HCT116 (cell line): Measurements from ENCODE around the gene KLK13. TPM values are rescaled to one million over a fixed set of nuclear protein-coding genes. Genes with fewer than 3 reads are reported as not detected.

Experiments
- ATAC-seq: fragments of 200-7000 bp; cut with Tn5 transposase; 2 replicates; pipeline ENCODE4 v1.9.1; 2020; ENCODE audit warnings: mild to moderate bottlenecking, moderate library complexity
- BruUV-seq: library from RNA; stranded (reverse); fragments of 400-500 nt; replicated peaks from 2 replicates; lab custom pipeline; 2021; lab: Mats Ljungman, UMichigan
- CTCF ChIA-PET: fragments of 300-600 bp; sonication (Branson Sonifier 250); formaldehyde crosslinking; loops from one replicate; lab custom pipeline; 2021; ENCODE audit warnings: antibody characterized with exemption; lab: Charles Lee
- POLR2A ChIA-PET: fragments of 300-600, 350-600 bp; sonication (Branson Sonifier 250); formaldehyde crosslinking; loops from one replicate; lab custom pipeline; 2021; ENCODE audit warnings: antibody characterized with exemption; lab: Charles Lee
- RAD21 ChIA-PET, 2 experiments: fragments of 300-600 bp; sonication (Branson Sonifier 250); formaldehyde crosslinking; loops; one replicate each; lab custom pipeline; 2023; ENCODE audit warnings: low total read pairs in 2 of 2; ENCODE audit not compliant: uncharacterized antibody in 2 of 2, unreplicated experiment in 2 of 2, low non-redundant PET in 1 of 2; lab: Charles Lee
- DNase-seq: peaks from one replicate; pipeline ENCODE4 v3.0.0-alpha.2; 2010; ENCODE audit warnings: low read depth, low spot score
- H2AFZ ChIP-seq: fragments of 200-600 bp; shearing (Covaris generic), sonication (generic); 2 replicates; pipeline ENCODE4 v1.6.1; 2017; ENCODE audit warnings: low read depth, mixed run types, mixed read lengths, antibody characterized with exemption, low read length; ENCODE audit not compliant: poor library complexity, severe bottlenecking
- H3K27ac ChIP-seq: 2 replicates; pipeline ENCODE4 v1.5.1; 2012; ENCODE audit warnings: low read depth, low read length
- H3K27me3 ChIP-seq: fragments of 200-600 bp; sonication (generic); 2 replicates; pipeline ENCODE4 v1.6.1; 2016; ENCODE audit warnings: mixed run types, low read length, mixed read lengths; ENCODE audit not compliant: insufficient read depth
- H3K36me3 ChIP-seq, 2 experiments: fragments of 200-500 bp in 1 of 2; fragments of 200-600 bp in 1 of 2; sonication (Bioruptor generic) in 1 of 2; sonication (generic) in 1 of 2; 2 replicates each; pipeline versions ENCODE4 v1.5.1 to v1.6.1; 2014 to 2016; ENCODE audit warnings: low read length in 2 of 2, inconsistent platforms in 1 of 2, mixed read lengths in 1 of 2, mixed run types in 1 of 2; ENCODE audit not compliant: insufficient read depth in 2 of 2, control insufficient read depth in 1 of 2
- H3K4me1 ChIP-seq, 2 experiments: fragments of 200-600 bp in 1 of 2; sonication (generic) in 1 of 2; 2 replicates each; pipeline versions ENCODE4 v1.5.1 to v1.6.1; 2012 to 2017; ENCODE audit warnings: low read length in 2 of 2, inconsistent platforms in 1 of 2, mild to moderate bottlenecking in 1 of 2, mixed read lengths in 1 of 2, mixed run types in 1 of 2, moderate library complexity in 1 of 2; ENCODE audit not compliant: insufficient read depth in 2 of 2, control insufficient read depth in 1 of 2
- H3K4me2 ChIP-seq: fragments of 200-600 bp; sonication (generic); 2 replicates; pipeline ENCODE4 v1.6.1; 2017; ENCODE audit warnings: mixed run types, low read length, mixed read lengths
- H3K4me3 ChIP-seq, 2 experiments: fragments of 200-600 bp in 1 of 2; sonication (generic) in 1 of 2; replicated peaks in 1 of 2; 2 replicates each; pipeline ENCODE4 v1.5.1; 2011 to 2016; ENCODE audit warnings: low read length in 2 of 2, control low read depth in 1 of 2, low read depth in 1 of 2, mild to moderate bottlenecking in 1 of 2, mixed read lengths in 1 of 2, mixed run types in 1 of 2
- H3K79me2 ChIP-seq: fragments of 200-600 bp; sonication (generic); 2 replicates; pipeline ENCODE4 v1.6.1; 2017; ENCODE audit warnings: mild to moderate bottlenecking, mixed run types, low read length, moderate library complexity, mixed read lengths; ENCODE audit not compliant: insufficient read depth
- H3K9ac ChIP-seq: fragments of 200-600 bp; sonication (generic); 2 replicates; pipeline ENCODE4 v1.6.1; 2016; ENCODE audit warnings: low read length, mixed read lengths
- H3K9me2 ChIP-seq: fragments of 200-600 bp; sonication (generic), shearing (Covaris generic); 2 replicates; pipeline ENCODE4 v1.6.1; 2017; ENCODE audit warnings: mixed run types, mild to moderate bottlenecking, moderate library complexity; ENCODE audit not compliant: insufficient read depth
- H3K9me3 ChIP-seq, 2 experiments: fragments of 200-500 bp in 1 of 2; fragments of 200-600 bp in 1 of 2; sonication (Bioruptor generic) in 1 of 2; sonication (generic) in 1 of 2; 2 replicates each; pipeline ENCODE4 v1.6.1; 2014 to 2017; ENCODE audit warnings: low read length in 2 of 2, mixed read lengths in 2 of 2, inconsistent platforms in 1 of 2, low read depth in 1 of 2, mild to moderate bottlenecking in 1 of 2, mixed run types in 1 of 2, moderate library complexity in 1 of 2; ENCODE audit not compliant: control insufficient read depth in 1 of 2, insufficient read depth in 1 of 2
- H4K20me1 ChIP-seq: fragments of 200-600 bp; sonication (generic), shearing (Covaris generic); 2 replicates; pipeline ENCODE4 v1.6.1; 2017; ENCODE audit warnings: mixed run types, mild to moderate bottlenecking, moderate library complexity; ENCODE audit not compliant: insufficient read depth
- ATF3 ChIP-seq: IDR thresholded peaks from 2 replicates; pipeline ENCODE4 v1.6.1; 2012
- CBX3 ChIP-seq: IDR thresholded peaks from 2 replicates; pipeline ENCODE4 v1.6.1; 2012; ENCODE audit warnings: low read depth
- ELF1 ChIP-seq: IDR thresholded peaks from 2 replicates; pipeline ENCODE4 v1.6.1; 2012; ENCODE audit warnings: low read depth, borderline replicate concordance
- EZH2 ChIP-seq: fragments of 200-600 bp; sonication (generic); IDR thresholded peaks from 2 replicates; pipeline ENCODE4 v1.6.1; 2017; ENCODE audit warnings: antibody characterized with exemption, mixed run types
- EZH2phosphoT487 ChIP-seq: fragments of 200-600 bp; IDR thresholded peaks from 2 replicates; pipeline ENCODE4 v1.6.1; 2018; ENCODE audit warnings: antibody characterized with exemption, borderline replicate concordance
- FOSL1 ChIP-seq: IDR thresholded peaks from 2 replicates; pipeline ENCODE4 v1.6.1; 2012; ENCODE audit warnings: low read depth
- JUND ChIP-seq: IDR thresholded peaks from 2 replicates; pipeline ENCODE4 v1.6.1; 2012
- MAX ChIP-seq: IDR thresholded peaks from 2 replicates; pipeline ENCODE4 v1.6.1; 2012
- POLR2A ChIP-seq: IDR thresholded peaks from 2 replicates; pipeline ENCODE4 v1.7.0; 2011; ENCODE audit warnings: borderline replicate concordance; ENCODE audit not compliant: insufficient read depth, insufficient read length; ENCODE audit errors: extremely low read depth
- POLR2AphosphoS5 ChIP-seq: IDR thresholded peaks from 2 replicates; pipeline ENCODE4 v1.6.1; 2011; ENCODE audit warnings: mild to moderate bottlenecking, low read depth, low read length, moderate library complexity
- RAD21 ChIP-seq: IDR thresholded peaks from 2 replicates; pipeline ENCODE4 v1.6.1; 2012; ENCODE audit warnings: low read depth, mild to moderate bottlenecking
- SIN3A ChIP-seq: IDR thresholded peaks from 2 replicates; pipeline ENCODE4 v1.6.1; 2012; ENCODE audit warnings: low read depth
- SP1 ChIP-seq: IDR thresholded peaks from 2 replicates; pipeline ENCODE4 v1.6.1; 2012; ENCODE audit warnings: low read depth
- TCF7L2 ChIP-seq: IDR thresholded peaks from 2 replicates; pipeline ENCODE4 v1.7.0; 2011; ENCODE audit warnings: borderline replicate concordance, inconsistent platforms; ENCODE audit not compliant: insufficient read depth, insufficient read length; ENCODE audit errors: extremely low read depth
- YY1 ChIP-seq: IDR thresholded peaks from 2 replicates; pipeline ENCODE4 v1.6.1; 2011; ENCODE audit warnings: low read length, low read depth, moderate library complexity, mild to moderate bottlenecking; ENCODE audit not compliant: insufficient replicate concordance; ENCODE audit errors: extremely low read depth
- ZBTB33 ChIP-seq: IDR thresholded peaks from 2 replicates; pipeline ENCODE4 v1.6.1; 2011; ENCODE audit warnings: mild to moderate bottlenecking, low read length, moderate library complexity; ENCODE audit not compliant: insufficient replicate concordance; ENCODE audit errors: extremely low read depth
- ZFX ChIP-seq: fragments of 450-650 bp; IDR thresholded peaks from 2 replicates; pipeline ENCODE4 v1.6.1; 2017
- ZNF274 ChIP-seq: fragments of 200-500 bp; sonication (Bioruptor generic); IDR thresholded peaks from 2 replicates; pipeline ENCODE4 v1.6.1; 2014; ENCODE audit warnings: mild to moderate bottlenecking, low read depth, low read length, inconsistent platforms
- intact Hi-C: fragments of 100-400 bp; cut with micrococcal nuclease; formaldehyde crosslinking; loops from 2 replicates; pipeline ENCODE4 v1.10.0; 2022
- total RNA-seq: library from RNA; stranded (reverse); gene quantifications from one replicate; pipeline ENCODE4 v1.2.1, GENCODE V29; 2021; ENCODE audit not compliant: unreplicated experiment
- TF ChIP-seq, protein P1 (sequence below): IDR thresholded peaks from 2 replicates; pipeline ENCODE4 v1.6.1; 2012; ENCODE audit warnings: low read depth
- TF ChIP-seq, protein P2 (sequence below), 3 experiments: fragments of 200-600 bp in 1 of 3; sonication (generic) in 1 of 3; IDR thresholded peaks in 2 of 3; conservative IDR thresholded peaks in 1 of 3; 2 replicates each; pipeline ENCODE4 v1.5.1; 2012 to 2017; ENCODE audit warnings: low read depth in 2 of 3, low read length in 2 of 3, antibody characterized with exemption in 1 of 3, borderline replicate concordance in 1 of 3, control low read depth in 1 of 3, mild to moderate bottlenecking in 1 of 3, mixed read lengths in 1 of 3, mixed run types in 1 of 3, moderate library complexity in 1 of 3; ENCODE audit not compliant: insufficient read depth in 1 of 3

KLK13 gene
- total RNA-seq, 1 experiment from 2014 or later = 3.2 TPM

- Histone ChIP-seq H2AFZ (no peak overlapping the region), H3K27ac (no peak overlapping the region), H3K4me3 (no peak overlapping the region), H4K20me1 (no peaks in the 10 kb centered on the region), H3K9me2 (no peaks in the 10 kb centered on the region), H3K27me3 (no peaks in the 10 kb centered on the region), H3K4me1 (peaks cover 2 to 13% of the 10 kb centered on the region in 2 experiments; a peak in 2 of 4 replicates), H3K79me2 (no peaks in the 10 kb centered on the region), H3K9me3 (no peaks in the 10 kb centered on the region), H3K36me3 (no peaks in the 10 kb centered on the region; a peak in 1 of 4 replicates), H3K4me2 (no peak overlapping the region), H3K9ac (no peak overlapping the region)
- intact Hi-C loops = loop anchor here (1.0 to 10.0 kb wide), 4 partner anchors 73 to 730 kb away; partner anchors contain the start of genes ACP4 and NAPSA
- POLR2A ChIA-PET = no interaction called here
- RAD21 ChIA-PET = no interaction called here
- DNase-seq = no peak
- ATAC-seq = no peak
- no TSS peak for BruUV-seq
- CTCF ChIA-PET = interaction anchor here (1.2 to 6.3 kb wide), 2 partner anchors 75 to 173 kb away, joined by 4 to 140 read pairs; partner anchors contain the start of gene KLK10
- TF ChIP-seq ZBTB33 (no peak), JUND (no peak), SIN3A (no peak), EZH2phosphoT487 (no peak), SP1 (no peak), POLR2AphosphoS5 (no peak), ZFX (no peak), ELF1 (no peak), YY1 (no peak), ZNF274 (no peak), RAD21 (peak; percentile 83), POLR2A (no peak), ATF3 (no peak), MAX (no peak), TCF7L2 (peak; percentile 81), EZH2 (no peak), FOSL1 (no peak), CBX3 (no peak)
- TF ChIP-seq, protein P1, sequence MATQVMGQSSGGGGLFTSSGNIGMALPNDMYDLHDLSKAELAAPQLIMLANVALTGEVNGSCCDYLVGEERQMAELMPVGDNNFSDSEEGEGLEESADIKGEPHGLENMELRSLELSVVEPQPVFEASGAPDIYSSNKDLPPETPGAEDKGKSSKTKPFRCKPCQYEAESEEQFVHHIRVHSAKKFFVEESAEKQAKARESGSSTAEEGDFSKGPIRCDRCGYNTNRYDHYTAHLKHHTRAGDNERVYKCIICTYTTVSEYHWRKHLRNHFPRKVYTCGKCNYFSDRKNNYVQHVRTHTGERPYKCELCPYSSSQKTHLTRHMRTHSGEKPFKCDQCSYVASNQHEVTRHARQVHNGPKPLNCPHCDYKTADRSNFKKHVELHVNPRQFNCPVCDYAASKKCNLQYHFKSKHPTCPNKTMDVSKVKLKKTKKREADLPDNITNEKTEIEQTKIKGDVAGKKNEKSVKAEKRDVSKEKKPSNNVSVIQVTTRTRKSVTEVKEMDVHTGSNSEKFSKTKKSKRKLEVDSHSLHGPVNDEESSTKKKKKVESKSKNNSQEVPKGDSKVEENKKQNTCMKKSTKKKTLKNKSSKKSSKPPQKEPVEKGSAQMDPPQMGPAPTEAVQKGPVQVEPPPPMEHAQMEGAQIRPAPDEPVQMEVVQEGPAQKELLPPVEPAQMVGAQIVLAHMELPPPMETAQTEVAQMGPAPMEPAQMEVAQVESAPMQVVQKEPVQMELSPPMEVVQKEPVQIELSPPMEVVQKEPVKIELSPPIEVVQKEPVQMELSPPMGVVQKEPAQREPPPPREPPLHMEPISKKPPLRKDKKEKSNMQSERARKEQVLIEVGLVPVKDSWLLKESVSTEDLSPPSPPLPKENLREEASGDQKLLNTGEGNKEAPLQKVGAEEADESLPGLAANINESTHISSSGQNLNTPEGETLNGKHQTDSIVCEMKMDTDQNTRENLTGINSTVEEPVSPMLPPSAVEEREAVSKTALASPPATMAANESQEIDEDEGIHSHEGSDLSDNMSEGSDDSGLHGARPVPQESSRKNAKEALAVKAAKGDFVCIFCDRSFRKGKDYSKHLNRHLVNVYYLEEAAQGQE = no peak
- TF ChIP-seq, protein P2, sequence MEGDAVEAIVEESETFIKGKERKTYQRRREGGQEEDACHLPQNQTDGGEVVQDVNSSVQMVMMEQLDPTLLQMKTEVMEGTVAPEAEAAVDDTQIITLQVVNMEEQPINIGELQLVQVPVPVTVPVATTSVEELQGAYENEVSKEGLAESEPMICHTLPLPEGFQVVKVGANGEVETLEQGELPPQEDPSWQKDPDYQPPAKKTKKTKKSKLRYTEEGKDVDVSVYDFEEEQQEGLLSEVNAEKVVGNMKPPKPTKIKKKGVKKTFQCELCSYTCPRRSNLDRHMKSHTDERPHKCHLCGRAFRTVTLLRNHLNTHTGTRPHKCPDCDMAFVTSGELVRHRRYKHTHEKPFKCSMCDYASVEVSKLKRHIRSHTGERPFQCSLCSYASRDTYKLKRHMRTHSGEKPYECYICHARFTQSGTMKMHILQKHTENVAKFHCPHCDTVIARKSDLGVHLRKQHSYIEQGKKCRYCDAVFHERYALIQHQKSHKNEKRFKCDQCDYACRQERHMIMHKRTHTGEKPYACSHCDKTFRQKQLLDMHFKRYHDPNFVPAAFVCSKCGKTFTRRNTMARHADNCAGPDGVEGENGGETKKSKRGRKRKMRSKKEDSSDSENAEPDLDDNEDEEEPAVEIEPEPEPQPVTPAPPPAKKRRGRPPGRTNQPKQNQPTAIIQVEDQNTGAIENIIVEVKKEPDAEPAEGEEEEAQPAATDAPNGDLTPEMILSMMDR (IDR thresholded peaks at IDR 0.05 in 2 of 3, conservative IDR thresholded peaks at IDR 0.05 in 1 of 3; ENCODE audit: borderline replicate concordance in 1 of 3, insufficient read depth in 1 of 3, low read depth in 2 of 3, low read length in 2 of 3) = peak; percentile 62 to 82 (median 69); a peak in 5 of 6 replicates
These were observed 29.9 kb upstream of the KLK13 start for GRCh38 chr19:51094696-51095279.
